ENCODE measurements around the gene MTCL1.

- TF ChIP-seq CTCF (IDR thresholded peaks at IDR 0.05) (no peak), SIN3A (IDR thresholded peaks at IDR 0.05; ENCODE audit: borderline replicate concordance, insufficient read depth, low read depth, low read length) (no peak), POLR2AphosphoS5 (IDR thresholded peaks at IDR 0.05; ENCODE audit: low read depth, low read length) (no peak)
Measured at GRCh38 chr18:8807488-8807805, 102.1 kb downstream of the MTCL1 start.
